Measurements from ENCODE around the gene GPATCH4.
"Not testable (repeated sequence)": the region's sequence is repeated elsewhere in the genome, so short reads cannot be mapped to it uniquely, and the experiment has no call there.

The GPATCH4 gene

GRCh38 chr1:156626079-156626438 lies 24.8 kb upstream of the GPATCH4 start:
- no peak for DNase-seq (ENCODE audit: low spot score)

- peak; percentile 42 for DNase-seq (ENCODE audit: low spot score)
These were observed 24.3 kb upstream of the GPATCH4 start for GRCh38 chr1:156625436-156626078.

- no peak for DNase-seq (ENCODE audit: low spot score)
These were observed 23.6 kb upstream of the GPATCH4 start for GRCh38 chr1:156624814-156625435.

- no peak for DNase-seq (ENCODE audit: low spot score)
These were observed 22.9 kb upstream of the GPATCH4 start for GRCh38 chr1:156623946-156624813.

GRCh38 chr1:156622581-156623297 lies 21.5 kb upstream of the GPATCH4 start:
- DNase-seq (ENCODE audit: low spot score) = no peak

GRCh38 chr1:156619582-156619955 lies 18.3 kb upstream of the GPATCH4 start:
- DNase-seq (ENCODE audit: low spot score) = no peak

GRCh38 chr1:156618853-156619581 lies 17.7 kb upstream of the GPATCH4 start, which contains the start of gene HAPLN2:
Gene HAPLN2, plus strand, starts transcription at chr1:156619415. Its CDS starts 4,076 bp downstream, at chr1:156623491.
- no peak for DNase-seq (ENCODE audit: low spot score)

GRCh38 chr1:156616463-156616862 lies 15.2 kb upstream of the GPATCH4 start:
- DNase-seq (ENCODE audit: low spot score) = peak; percentile 26

GRCh38 chr1:156615946-156616345 lies 14.7 kb upstream of the GPATCH4 start:
- no peak for DNase-seq (ENCODE audit: low spot score)

- no peak for DNase-seq (ENCODE audit: low spot score)
These were observed 11.4 kb upstream of the GPATCH4 start for GRCh38 chr1:156612666-156613065.

GRCh38 chr1:156610072-156610471 lies 8.8 kb upstream of the GPATCH4 start:
- DNase-seq (ENCODE audit: low spot score) = not testable (repeated sequence)

- no peak for DNase-seq (ENCODE audit: low spot score)
These were observed 7.7 kb upstream of the GPATCH4 start for GRCh38 chr1:156608981-156609380.

- DNase-seq (ENCODE audit: low spot score) = peak; percentile 79
These were observed 6.9 kb upstream of the GPATCH4 start for GRCh38 chr1:156608036-156608674.

GRCh38 chr1:156607344-156607743 lies 6.1 kb upstream of the GPATCH4 start:
- not testable (repeated sequence) for DNase-seq (ENCODE audit: low spot score)

- no peak for DNase-seq (ENCODE audit: low spot score)
These were observed 1.3 kb upstream of the GPATCH4 start for GRCh38 chr1:156602557-156602993.

GRCh38 chr1:156601892-156602291 lies 613 bp upstream of the GPATCH4 start:
- DNase-seq (ENCODE audit: low spot score) = no peak

- no peak for DNase-seq (ENCODE audit: low spot score)
These were observed 552 bp downstream of the GPATCH4 start for GRCh38 chr1:156600733-156601121.

- DNase-seq (ENCODE audit: low spot score) = no peak
These were observed 1.5 kb downstream of the GPATCH4 start for GRCh38 chr1:156599811-156600210.

GRCh38 chr1:156598731-156599432 lies 2.4 kb downstream of the GPATCH4 start:
- no peak for DNase-seq (ENCODE audit: low spot score)

- DNase-seq (ENCODE audit: low spot score) = no peak
These were observed 3.2 kb downstream of the GPATCH4 start for GRCh38 chr1:156598125-156598524.
